ENCODE results near the gene KIF26A.

The KIF26A gene

GRCh38 chr14:104212206-104213095 is 74.1 kb downstream of the KIF26A start:
- no peaks in the 10 kb centered on the region for H4K20me1 ChIP-seq (ENCODE audit: insufficient read depth, low read length)
- H3K27me3 ChIP-seq (ENCODE audit: low read depth, low read length) = no peaks in the 10 kb centered on the region
- no peaks in the 10 kb centered on the region for H3K79me2 ChIP-seq (ENCODE audit: low read length)
- no peaks in the 10 kb centered on the region for H3K36me3 ChIP-seq (replicated peaks; ENCODE audit: low read depth, low read length)
- H3K9ac ChIP-seq (ENCODE audit: low read length) = no peak overlapping the region
- no peak overlapping the region for H3K4me2 ChIP-seq (ENCODE audit: low read length)
- H3K4me3 ChIP-seq (ENCODE audit: low read length) = no peak overlapping the region
- no peaks in the 10 kb centered on the region for H3K4me1 ChIP-seq (ENCODE audit: low read length)
- H2AFZ ChIP-seq (ENCODE audit: low read depth, low read length) = no peak overlapping the region
- no peak for TF ChIP-seq CTCF (IDR thresholded peaks at IDR 0.05; ENCODE audit: low read depth, low read length)
- no peak for TF ChIP-seq EZH2phosphoT487 (IDR thresholded peaks at IDR 0.05; ENCODE audit: low read depth)
- H3K9me3 ChIP-seq (ENCODE audit: insufficient read depth, low read length) = no peaks in the 10 kb centered on the region
- H3K27ac ChIP-seq (ENCODE audit: low read length) = no peak overlapping the region

GRCh38 chr14:104213301-104214034 is 75.1 kb downstream of the KIF26A start:
- H3K9ac ChIP-seq (ENCODE audit: low read length) = no peak overlapping the region
- no peaks in the 10 kb centered on the region for H3K9me3 ChIP-seq (ENCODE audit: insufficient read depth, low read length)
- no peaks in the 10 kb centered on the region for H3K79me2 ChIP-seq (ENCODE audit: low read length)
- no peak overlapping the region for H3K4me2 ChIP-seq (ENCODE audit: low read length)
- H3K36me3 ChIP-seq (replicated peaks; ENCODE audit: low read depth, low read length) = no peaks in the 10 kb centered on the region
- no peaks in the 10 kb centered on the region for H3K27me3 ChIP-seq (ENCODE audit: low read depth, low read length)
- H3K4me1 ChIP-seq (ENCODE audit: low read length) = no peaks in the 10 kb centered on the region
- H2AFZ ChIP-seq (ENCODE audit: low read depth, low read length) = no peak overlapping the region
- H4K20me1 ChIP-seq (ENCODE audit: insufficient read depth, low read length) = no peaks in the 10 kb centered on the region
- no peak overlapping the region for H3K27ac ChIP-seq (ENCODE audit: low read length)
- H3K4me3 ChIP-seq (ENCODE audit: low read length) = no peak overlapping the region
- TF ChIP-seq EZH2phosphoT487 (IDR thresholded peaks at IDR 0.05; ENCODE audit: low read depth) (no peak), CTCF (IDR thresholded peaks at IDR 0.05; ENCODE audit: low read depth, low read length) (no peak)

- no peaks in the 10 kb centered on the region for H3K27me3 ChIP-seq (ENCODE audit: low read depth, low read length)
These were observed 76.2 kb downstream of the KIF26A start for GRCh38 chr14:104214431-104215218.

More at GRCh38 chr14:104214431-104215218, 76.2 kb downstream of the KIF26A start:
- Histone ChIP-seq H3K4me3 (ENCODE audit: low read length) (no peak overlapping the region), H3K27ac (ENCODE audit: low read length) (no peak overlapping the region), H4K20me1 (ENCODE audit: insufficient read depth, low read length) (no peaks in the 10 kb centered on the region), H3K4me2 (ENCODE audit: low read length) (no peak overlapping the region), H3K4me1 (ENCODE audit: low read length) (no peaks in the 10 kb centered on the region), H3K79me2 (ENCODE audit: low read length) (no peaks in the 10 kb centered on the region), H3K9me3 (ENCODE audit: insufficient read depth, low read length) (no peaks in the 10 kb centered on the region), H3K36me3 (replicated peaks; ENCODE audit: low read depth, low read length) (no peaks in the 10 kb centered on the region), H2AFZ (ENCODE audit: low read depth, low read length) (no peak overlapping the region), H3K9ac (ENCODE audit: low read length) (no peak overlapping the region)
- TF ChIP-seq CTCF (IDR thresholded peaks at IDR 0.05; ENCODE audit: low read depth, low read length) (no peak), EZH2phosphoT487 (IDR thresholded peaks at IDR 0.05; ENCODE audit: low read depth) (no peak)

All from OCI-LY3 (cell line).